DND-41 (cell line): ENCODE data around the gene DEF6.

Experiments
- CTCF ChIP-seq: IDR thresholded peaks from 2 replicates; pipeline ENCODE4 v1.5.1; 2012; ENCODE audit warnings: borderline replicate concordance, low read length, moderate library complexity, mild to moderate bottlenecking; ENCODE audit not compliant: poor library complexity, severe bottlenecking; ENCODE audit errors: extremely low read depth
- EZH2 ChIP-seq: IDR thresholded peaks from 3 replicates; pipeline ENCODE4 v1.6.1; 2012; ENCODE audit warnings: borderline replicate concordance, low read depth, mild to moderate bottlenecking, moderate library complexity, low read length, inconsistent platforms; ENCODE audit not compliant: severe bottlenecking

- no peak for TF ChIP-seq CTCF
- no peak for TF ChIP-seq EZH2
These were observed 35.0 kb upstream of the DEF6 start for GRCh38 chr6:35262596-35262995.
